OCI-LY7 (cell line): ENCODE results near the gene TNFAIP3. TPM values are rescaled to one million over a fixed set of nuclear protein-coding genes. Genes with fewer than 3 reads are reported as not detected.

ENCODE experiments used
- BruUV-seq: library from RNA; stranded (reverse); fragments of 400-500 nt; replicated peaks from 2 replicates; lab custom pipeline; 2021; lab: Mats Ljungman, UMichigan
- CTCF ChIA-PET: fragments of 300-600 bp; sonication (Branson Sonifier 250); formaldehyde crosslinking; loops from one replicate; lab custom pipeline; 2022; ENCODE audit warnings: antibody characterized with exemption; ENCODE audit not compliant: unreplicated experiment; lab: Charles Lee
- POLR2A ChIA-PET: fragments of 300-600 bp; sonication (Branson Sonifier 250); formaldehyde crosslinking; loops from one replicate; lab custom pipeline; 2022; ENCODE audit warnings: antibody characterized with exemption; lab: Charles Lee
- DNase-seq: peaks from one replicate; pipeline ENCODE4 v3.0.0-alpha.2; 2015; ENCODE audit warnings: low spot score
- H2AFZ ChIP-seq: fragments of 200-600 bp; sonication (generic), shearing (Covaris generic); 2 replicates; pipeline ENCODE4 v1.6.1; 2014; ENCODE audit warnings: mild to moderate bottlenecking, antibody characterized with exemption, low read length, moderate library complexity
- H3K27ac ChIP-seq: fragments of 200-600 bp; sonication (generic); 2 replicates; pipeline ENCODE4 v1.5.1; 2014; ENCODE audit warnings: mixed run types, low read depth, mild to moderate bottlenecking, moderate library complexity, low read length, inconsistent platforms; ENCODE audit not compliant: poor library complexity, severe bottlenecking
- H3K36me3 ChIP-seq: fragments of 200-600 bp; sonication (generic); 2 replicates; pipeline ENCODE4 v1.6.1; 2014; ENCODE audit warnings: mild to moderate bottlenecking, antibody characterized with exemption, low read length, moderate library complexity, mixed read lengths; ENCODE audit not compliant: insufficient read depth
- H3K4me1 ChIP-seq: fragments of 200-600 bp; sonication (generic); 2 replicates; pipeline ENCODE4 v1.5.1; 2014; ENCODE audit warnings: mild to moderate bottlenecking, low read length; ENCODE audit not compliant: insufficient read depth, poor library complexity, severe bottlenecking
- H3K4me2 ChIP-seq: fragments of 200-600 bp; sonication (generic); 2 replicates; pipeline ENCODE4 v1.6.1; 2014; ENCODE audit warnings: mild to moderate bottlenecking, low read length
- H3K4me3 ChIP-seq: fragments of 200-600 bp; sonication (generic); 2 replicates; pipeline ENCODE4 v1.5.1; 2014; ENCODE audit warnings: mild to moderate bottlenecking, low read depth, low read length; ENCODE audit not compliant: poor library complexity, severe bottlenecking
- H3K79me2 ChIP-seq: fragments of 200-600 bp; sonication (generic); 2 replicates; pipeline ENCODE4 v1.6.1; 2016; ENCODE audit warnings: low read depth, mild to moderate bottlenecking, low read length, moderate library complexity, mixed read lengths; ENCODE audit not compliant: insufficient read depth
- H3K9me2 ChIP-seq: fragments of 200-600 bp; sonication (generic); 2 replicates; pipeline ENCODE4 v1.6.1; 2016; ENCODE audit warnings: mild to moderate bottlenecking, low read length, mixed read lengths; ENCODE audit not compliant: insufficient read depth
- H3K9me3 ChIP-seq: fragments of 200-600 bp; sonication (generic); 2 replicates; pipeline ENCODE4 v1.6.1; 2014; ENCODE audit warnings: mild to moderate bottlenecking, mixed run types, low read length, mixed read lengths
- H4K20me1 ChIP-seq: fragments of 200-600 bp; sonication (generic); 2 replicates; pipeline ENCODE4 v1.6.1; 2014; ENCODE audit warnings: mild to moderate bottlenecking, antibody characterized with exemption, low read length, moderate library complexity, mixed read lengths; ENCODE audit not compliant: insufficient read depth
- EZH2phosphoT487 ChIP-seq: fragments of 200-600 bp; sonication (generic); IDR thresholded peaks from 2 replicates; pipeline ENCODE4 v1.6.1; 2018; ENCODE audit warnings: low read depth, borderline replicate concordance, mild to moderate bottlenecking, mixed run types, antibody characterized with exemption, low read length, moderate library complexity, mixed read lengths
- intact Hi-C: fragments of 100-400 bp; cut with micrococcal nuclease; formaldehyde crosslinking; loops from one replicate; pipeline ENCODE4 v1.10.0; 2022; ENCODE audit not compliant: unreplicated experiment
- total RNA-seq, 2 experiments: library from RNA; depleted of rRNA in 1 of 2; stranded (reverse); fragments of >200 nt in 1 of 2; shearing (Covaris generic) in 1 of 2; gene quantifications; 2 replicates each; pipeline ENCODE4 v1.2.3, GENCODE V29; 2014 to 2022
- TF ChIP-seq, protein P1 (sequence below): fragments of 200-600 bp; sonication (generic); conservative IDR thresholded peaks from 2 replicates; pipeline ENCODE4 v1.5.1; 2014; ENCODE audit warnings: mild to moderate bottlenecking, antibody characterized with exemption, low read length, moderate library complexity, mixed read lengths

TNFAIP3 gene
- total RNA-seq, 2 experiments from 2014 or later, result 8.8 to 28.3 TPM

DNA sequence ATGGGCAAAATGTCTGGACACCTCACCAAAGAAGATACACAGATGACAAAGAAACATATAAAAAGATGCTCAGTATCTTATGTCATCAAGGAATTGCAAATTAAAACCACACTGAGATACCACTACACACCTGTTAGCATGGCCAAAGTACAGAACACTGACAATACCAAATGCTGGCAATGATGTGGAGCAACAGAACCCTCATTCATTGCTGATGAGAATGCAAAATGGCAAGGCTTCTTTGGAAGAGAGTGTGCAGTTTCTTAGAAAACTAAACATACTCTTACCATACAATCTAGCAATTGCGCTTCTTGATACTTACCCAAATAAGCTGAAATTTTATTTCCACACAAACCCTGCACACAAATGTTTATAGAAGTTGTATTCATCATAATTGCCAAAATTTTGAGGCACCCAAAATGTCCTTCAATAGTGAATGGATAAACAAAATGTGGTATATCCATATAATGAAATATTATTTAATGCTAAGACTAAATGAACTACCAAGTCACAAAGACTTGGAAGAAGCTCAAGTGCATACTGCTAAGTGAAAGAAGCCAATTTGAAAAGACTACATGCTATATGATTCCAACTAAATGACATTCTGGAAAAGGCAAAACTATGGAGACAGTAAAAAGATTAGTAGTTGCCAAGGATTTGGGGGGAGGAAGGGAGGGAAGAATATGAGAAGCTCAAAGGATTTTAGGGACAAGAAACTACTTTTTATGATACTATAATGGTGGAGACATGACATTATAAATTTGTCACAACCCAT, 50.7 kb downstream of the TNFAIP3 start:
- POLR2A ChIA-PET, result interaction anchor here (0.5 to 1.0 kb wide), 2 partner anchors 10 to 174 kb away, joined by 4 to 11 read pairs; no protein-coding TSS in a partner anchor
- Histone ChIP-seq H3K79me2 (no peaks in the 10 kb centered on the region), H3K4me2 (no peak overlapping the region), H2AFZ (no peak overlapping the region), H3K4me3 (no peak overlapping the region), H4K20me1 (no peaks in the 10 kb centered on the region), H3K9me3 (peaks cover 17% of the 10 kb centered on the region), H3K9me2 (no peaks in the 10 kb centered on the region), H3K36me3 (no peaks in the 10 kb centered on the region), H3K27ac (no peak overlapping the region), H3K4me1 (peaks cover 4% of the 10 kb centered on the region)
- intact Hi-C loops, result no loop called here
- DNase-seq, result no peak
- TF ChIP-seq EZH2phosphoT487, result no peak
- TF ChIP-seq, protein P1, sequence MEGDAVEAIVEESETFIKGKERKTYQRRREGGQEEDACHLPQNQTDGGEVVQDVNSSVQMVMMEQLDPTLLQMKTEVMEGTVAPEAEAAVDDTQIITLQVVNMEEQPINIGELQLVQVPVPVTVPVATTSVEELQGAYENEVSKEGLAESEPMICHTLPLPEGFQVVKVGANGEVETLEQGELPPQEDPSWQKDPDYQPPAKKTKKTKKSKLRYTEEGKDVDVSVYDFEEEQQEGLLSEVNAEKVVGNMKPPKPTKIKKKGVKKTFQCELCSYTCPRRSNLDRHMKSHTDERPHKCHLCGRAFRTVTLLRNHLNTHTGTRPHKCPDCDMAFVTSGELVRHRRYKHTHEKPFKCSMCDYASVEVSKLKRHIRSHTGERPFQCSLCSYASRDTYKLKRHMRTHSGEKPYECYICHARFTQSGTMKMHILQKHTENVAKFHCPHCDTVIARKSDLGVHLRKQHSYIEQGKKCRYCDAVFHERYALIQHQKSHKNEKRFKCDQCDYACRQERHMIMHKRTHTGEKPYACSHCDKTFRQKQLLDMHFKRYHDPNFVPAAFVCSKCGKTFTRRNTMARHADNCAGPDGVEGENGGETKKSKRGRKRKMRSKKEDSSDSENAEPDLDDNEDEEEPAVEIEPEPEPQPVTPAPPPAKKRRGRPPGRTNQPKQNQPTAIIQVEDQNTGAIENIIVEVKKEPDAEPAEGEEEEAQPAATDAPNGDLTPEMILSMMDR, result no peak
- no TSS peak for BruUV-seq
- CTCF ChIA-PET, result no interaction called here

GRCh38 chr6:137919502-137919823, 52.4 kb downstream of the TNFAIP3 start:
- H3K4me2 ChIP-seq, result no peak overlapping the region
- POLR2A ChIA-PET, result interaction anchor here (1.5 to 1.7 kb wide), 2 partner anchors 13 to 46 kb away, joined by 3 read pairs; no protein-coding TSS in a partner anchor

More at GRCh38 chr6:137919502-137919823, 52.4 kb downstream of the TNFAIP3 start:
- Histone ChIP-seq H4K20me1 (no peaks in the 10 kb centered on the region), H3K4me1 (peaks cover 4% of the 10 kb centered on the region), H3K27ac (no peak overlapping the region), H3K4me3 (no peak overlapping the region), H2AFZ (no peak overlapping the region), H3K36me3 (no peaks in the 10 kb centered on the region), H3K79me2 (no peaks in the 10 kb centered on the region), H3K9me2 (no peaks in the 10 kb centered on the region), H3K9me3 (peaks cover 4% of the 10 kb centered on the region; the same call in 1 of the 2 replicates)
- intact Hi-C loops, result no loop called here
- BruUV-seq, result no TSS peak
- DNase-seq, result no peak
- CTCF ChIA-PET, result no interaction called here
- TF ChIP-seq, protein P1, result no peak
- no peak for TF ChIP-seq EZH2phosphoT487
